Motor neuron (in vitro differentiated cells): ENCODE data around the gene BTBD16. TPM values are rescaled to one million over a fixed set of nuclear protein-coding genes. Genes with fewer than 3 reads are reported as not detected.

Source experiments
- ATAC-seq, 8 experiments: fragments of 200-7000 bp; cut with Tn5 transposase; replicated peaks in 6 of 8; 2 replicates each; pipeline ENCODE4 v1.8.0; 2021; ENCODE audit warnings: mild to moderate bottlenecking in 8 of 8, moderate library complexity in 8 of 8
- H3K27ac ChIP-seq, 2 donors: fragments of 250-450 bp; sonication (Bioruptor Pico); 2 replicates each; pipeline ENCODE4 v1.9.0; 2021; ENCODE audit warnings: antibody characterized with exemption in 2 of 2, mild to moderate bottlenecking in 2 of 2, moderate library complexity in 1 of 2
- H3K4me1 ChIP-seq, 2 donors: fragments of 250-450 bp; sonication (Bioruptor Pico); replicated peaks in 1 of 2; 2 replicates each; pipeline ENCODE4 v1.6.1; 2021; ENCODE audit warnings: antibody characterized with exemption in 2 of 2, mild to moderate bottlenecking in 2 of 2, moderate library complexity in 1 of 2
- H3K4me3 ChIP-seq, 5 donors: fragments of 250-450 bp; sonication (Bioruptor Pico); 2 replicates each; pipeline ENCODE4 v1.9.0; 2021; ENCODE audit warnings: antibody characterized with exemption in 5 of 5, mild to moderate bottlenecking in 5 of 5, moderate library complexity in 4 of 5
- WGBS, 10 experiments: fragments of 450-650 bp; shearing (Covaris generic); methylation state at CpG; one replicate each; pipeline ENCODE4 v1.0.0; 2022; 5-methylcytosine and 5-hydroxymethylcytosine counted together
- in situ Hi-C, 9 experiments: fragments of 400-800 bp; cut with MboI; loops; one replicate each; pipeline ENCODE4 v1.15.0; 2021; ENCODE audit warnings: low sequenced_read_pairs in 9 of 9, low pct_unique_long_range_greater_than_20kb in 2 of 9; ENCODE audit not compliant: unreplicated experiment in 9 of 9
- total RNA-seq, 8 experiments: library from RNA; unstranded; fragments of 300-600 nt; gene quantifications; 2 replicates each; pipeline versions ENCODE4 v1.2.3 to v1.2.4, GENCODE V29; 2022

Gene BTBD16
- total RNA-seq, 8 experiments from 2014 or later, result 0.09 to 0.76 (median 0.50) TPM; not detected in 5

GRCh38 chr10:122293961-122294380 lies 22.9 kb downstream of the BTBD16 start:
- 80 to 100% methylated on average over 2 of the region's 4 CpGs; no CpG with 5 or more reads in 8 of the 10 experiments for WGBS, 10 experiments
- peak in 3 of 8 experiments; percentile 23 to 86 (median 59) for ATAC-seq
- Histone ChIP-seq H3K27ac (no peak overlapping the region), H3K4me3 (no peak overlapping the region), H3K4me1 (no peaks in the 10 kb centered on the region)
- in situ Hi-C loops, result loop anchor here in 8 of 9 experiments (10.0 to 25.0 kb wide), 3 partner anchors 143 to 271 kb away; partner anchors contain the start of gene DMBT1 (in 8 of the 8)

- Histone ChIP-seq H3K27ac (no peak overlapping the region), H3K4me3 (no peak overlapping the region), H3K4me1 (no peaks in the 10 kb centered on the region)
- WGBS, 10 experiments, result 80 to 100% (median 92%) methylated on average over 1 to 4 of the region's 12 CpGs; no CpG with 5 or more reads in 3 of the 10 experiments
- no peak for ATAC-seq
- in situ Hi-C loops, result loop anchor here in 8 of 9 experiments (10.0 to 25.0 kb wide), 3 partner anchors 143 to 270 kb away; partner anchors contain the start of gene DMBT1 (in 8 of the 8)
These were observed 23.7 kb downstream of the BTBD16 start for GRCh38 chr10:122294511-122295450.

GRCh38 chr10:122295451-122295809 lies 24.3 kb downstream of the BTBD16 start:
- in situ Hi-C loops, result loop anchor here in 8 of 9 experiments (10.0 to 25.0 kb wide), 3 partner anchors 142 to 269 kb away; partner anchors contain the start of gene DMBT1 (in 8 of the 8)
- Histone ChIP-seq H3K4me1 (no peaks in the 10 kb centered on the region), H3K27ac (no peak overlapping the region), H3K4me3 (no peak overlapping the region)
- 0 to 100% (median 81%) methylated on average over 1 to 3 of the region's 4 CpGs; no CpG with 5 or more reads in 4 of the 10 experiments for WGBS, 10 experiments
- no peak for ATAC-seq

GRCh38 chr10:122296363-122297120 lies 25.4 kb downstream of the BTBD16 start:
- 62 to 100% (median 82%) methylated on average over 1 to 5 of the region's 8 CpGs; no CpG with 5 or more reads in 4 of the 10 experiments for WGBS, 10 experiments
- ATAC-seq, result no peak
- Histone ChIP-seq H3K4me3 (no peak overlapping the region), H3K27ac (no peak overlapping the region), H3K4me1 (no peaks in the 10 kb centered on the region)
- in situ Hi-C loops, result loop anchor here in 8 of 9 experiments (10.0 to 25.0 kb wide), 3 partner anchors 141 to 268 kb away; partner anchors contain the start of gene DMBT1 (in 8 of the 8)

- WGBS, 10 experiments, result 17 to 86% (median 78%) methylated on average over 1 to 8 of the region's 8 CpGs; no CpG with 5 or more reads in 1 of the 10 experiments
- in situ Hi-C loops, result loop anchor here in 8 of 9 experiments (10.0 to 25.0 kb wide), 3 partner anchors 140 to 267 kb away; partner anchors contain the start of gene DMBT1 (in 8 of the 8)
- Histone ChIP-seq H3K4me1 (no peaks in the 10 kb centered on the region), H3K4me3 (no peak overlapping the region), H3K27ac (no peak overlapping the region)
- ATAC-seq, result no peak
These were observed 26.5 kb downstream of the BTBD16 start for GRCh38 chr10:122297583-122297982.

GRCh38 chr10:122298206-122298597 lies 27.1 kb downstream of the BTBD16 start:
- WGBS, 10 experiments, result 17 to 100% (median 58%) methylated on average over 1 to 2 of the region's 6 CpGs; no CpG with 5 or more reads in 5 of the 10 experiments
- H3K27ac ChIP-seq, result no peak overlapping the region
- H3K4me1 ChIP-seq, result no peaks in the 10 kb centered on the region
- in situ Hi-C loops, result loop anchor here in 8 of 9 experiments (10.0 to 25.0 kb wide), 3 partner anchors 139 to 267 kb away; partner anchors contain the start of gene DMBT1 (in 8 of the 8)
- no peak for ATAC-seq
- H3K4me3 ChIP-seq, result no peak overlapping the region

- H3K27ac ChIP-seq, result no peak overlapping the region
- peak; percentile 78 to 97 (median 88) for ATAC-seq
- H3K4me1 ChIP-seq, result no peaks in the 10 kb centered on the region
- no peak overlapping the region for H3K4me3 ChIP-seq
- WGBS, 10 experiments, result 0 to 73% (median 26%) methylated on average over 1 to 10 of the region's 15 CpGs; no CpG with 5 or more reads in 4 of the 10 experiments
- in situ Hi-C loops, result loop anchor here in 8 of 9 experiments (10.0 to 25.0 kb wide), 3 partner anchors 139 to 266 kb away; partner anchors contain the start of gene DMBT1 (in 8 of the 8)
These were observed 27.7 kb downstream of the BTBD16 start for GRCh38 chr10:122298598-122299301.

- 57 to 100% (median 87%) methylated on average over 1 to 12 of the region's 14 CpGs; no CpG with 5 or more reads in 1 of the 10 experiments for WGBS, 10 experiments
- Histone ChIP-seq H3K4me1 (no peaks in the 10 kb centered on the region), H3K4me3 (no peak overlapping the region), H3K27ac (no peak overlapping the region)
- in situ Hi-C loops, result loop anchor here (10.0 to 25.0 kb wide), 3 partner anchors 138 to 265 kb away; partner anchors contain the start of gene DMBT1 (in 9 of the 9)
- no peak for ATAC-seq
These were observed 28.5 kb downstream of the BTBD16 start for GRCh38 chr10:122299423-122300075.

GRCh38 chr10:122301055-122301810 lies 30.1 kb downstream of the BTBD16 start:
- in situ Hi-C loops, result loop anchor here in 2 of 9 experiments (10.0 to 25.0 kb wide), 2 partner anchors 136 to 264 kb away; partner anchors contain the start of gene DMBT1 (in 1 of the 2)
- peak in 2 of 8 experiments; percentile 47 to 53 for ATAC-seq

GRCh38 chr10:122301811-122302115 lies 30.7 kb downstream of the BTBD16 start:
- WGBS, 10 experiments, result 62 to 100% (median 84%) methylated on average over 3 to 4 of the region's 7 CpGs; no CpG with 5 or more reads in 6 of the 10 experiments
- Histone ChIP-seq H3K27ac (no peak overlapping the region), H3K4me3 (no peak overlapping the region), H3K4me1 (no peaks in the 10 kb centered on the region)
- ATAC-seq, result no peak
- in situ Hi-C loops, result loop anchor here in 2 of 9 experiments (10.0 to 25.0 kb wide), 2 partner anchors 136 to 263 kb away; partner anchors contain the start of gene DMBT1 (in 1 of the 2)

More at GRCh38 chr10:122301055-122301810, 30.1 kb downstream of the BTBD16 start:
- no peaks in the 10 kb centered on the region for H3K4me1 ChIP-seq
- no peak overlapping the region for H3K27ac ChIP-seq
- WGBS, 10 experiments, result 6 to 100% (median 68%) methylated on average over 1 to 7 of the region's 12 CpGs; no CpG with 5 or more reads in 2 of the 10 experiments
- H3K4me3 ChIP-seq, result no peak overlapping the region

GRCh38 chr10:122302315-122302714 lies 31.2 kb downstream of the BTBD16 start:
- WGBS, 10 experiments, result 70 to 100% (median 94%) methylated on average over 1 to 4 of the region's 4 CpGs; no CpG with 5 or more reads in 4 of the 10 experiments
- no peak overlapping the region for H3K27ac ChIP-seq
- no peaks in the 10 kb centered on the region for H3K4me1 ChIP-seq
- H3K4me3 ChIP-seq, result no peak overlapping the region
- no peak for ATAC-seq
- in situ Hi-C loops, result loop anchor here in 2 of 9 experiments (10.0 to 25.0 kb wide), 2 partner anchors 135 to 262 kb away; partner anchors contain the start of gene DMBT1 (in 1 of the 2)
